Measurements from ENCODE around the gene PVALEF. TPM values are rescaled to one million over a fixed set of nuclear protein-coding genes. Genes with fewer than 3 reads are reported as not detected.

Gene PVALEF
- total and polyA plus RNA-seq, 2 of the 13 experiments (the other 11 are each of a cell fraction or from before 2014, with no cell fraction given): 0.18 TPM

- DNase-seq (ENCODE audit: low spot score): no peak
- ChIA-PET CTCF (ENCODE audit: low intra/inter-chr PET ratio, low total read pairs) (no interaction called here), POLR2A (no interaction called here)
- no peak overlapping the region for H3K27ac ChIP-seq (ENCODE audit: extremely low read length, insufficient read depth, low read length)
- FAIRE-seq: no peak
- no peaks in the 10 kb centered on the region for H4K20me1 ChIP-seq (ENCODE audit: insufficient read depth, low read length)
- ATAC-seq: no peak; the same call in 1 of the 3 replicates
- 89% methylated on average over 80 of the region's 89 CpGs for WGBS (ENCODE audit: low lambda C conversion rate)
- no peak overlapping the region for H3K4me2 ChIP-seq (ENCODE audit: low read depth, low read length)
- no peaks in the 10 kb centered on the region for H3K79me2 ChIP-seq (ENCODE audit: insufficient read depth, low read length)
- H3K4me3 ChIP-seq (replicated peaks in 1 of 3; ENCODE audit: insufficient read depth in 1 of 3, low read depth in 2 of 3, low read length in 3 of 3): no peak overlapping the region
- intact Hi-C loops (cut with micrococcal nuclease; ENCODE audit: unreplicated experiment): no loop called here
- no peaks in the 10 kb centered on the region for H3K4me1 ChIP-seq (ENCODE audit: insufficient read depth, low read length)
- in situ Hi-C loops (cut with HindIII; ENCODE audit: extremely low pct_ligation_motif_present, low pct_unique_long_range_greater_than_20kb): no loop called here
- H3K9ac ChIP-seq (ENCODE audit: insufficient read depth, low read depth, low read length): no peak overlapping the region
- no peaks in the 10 kb centered on the region for H3K27me3 ChIP-seq (ENCODE audit: control insufficient read depth in 1 of 2, insufficient read depth in 2 of 2, low read length in 2 of 2)
- H3K36me3 ChIP-seq (replicated peaks in 1 of 2; ENCODE audit: control insufficient read depth in 1 of 2, insufficient read depth in 2 of 2, low read length in 2 of 2): no peaks in the 10 kb centered on the region; a peak in 1 of 5 replicates
- no TSS peak for BruUV-seq (replicated peaks)
- H2AFZ ChIP-seq (ENCODE audit: low read length): no peak overlapping the region
- H3K9me3 ChIP-seq (ENCODE audit: low read length): no peaks in the 10 kb centered on the region
- TF ChIP-seq ZNF260 (CRISPR knock-in tag; IDR thresholded peaks at IDR 0.05; ENCODE audit: borderline replicate concordance, low read depth) (no peak), KMT2A (CRISPR knock-in tag; IDR thresholded peaks at IDR 0.05) (no peak), NPAS2 (CRISPR knock-in tag; IDR thresholded peaks at IDR 0.05; ENCODE audit: borderline replicate concordance) (no peak), HNRNPH1 (optimal IDR thresholded peaks at IDR 0.05; ENCODE audit: low read depth, low read length) (no peak), NFRKB (IDR thresholded peaks at IDR 0.05) (no peak), KDM2A (CRISPR knock-in tag; IDR thresholded peaks at IDR 0.05; ENCODE audit: borderline replicate concordance, low read depth) (peak; percentile 28; the same call in 1 of the 2 replicates), E2F5 (CRISPR knock-in tag; conservative IDR thresholded peaks at IDR 0.05) (no peak), ZNF230 (CRISPR knock-in tag; IDR thresholded peaks at IDR 0.05) (no peak), GPBP1L1 (CRISPR knock-in tag; IDR thresholded peaks at IDR 0.05) (no peak), ZNF629 (CRISPR knock-in tag; conservative IDR thresholded peaks at IDR 0.05) (no peak), ATF7 (IDR thresholded peaks at IDR 0.05) (peak; percentile 79), ATF7 (CRISPR knock-in tag; IDR thresholded peaks at IDR 0.05) (no peak), PCBP1 (IDR thresholded peaks at IDR 0.05; ENCODE audit: borderline replicate concordance, low read depth, low read length) (peak; percentile 17; the same call in 1 of the 2 replicates), ARID4A (CRISPR knock-in tag; IDR thresholded peaks at IDR 0.05; ENCODE audit: borderline replicate concordance) (no peak), TFDP1 (CRISPR knock-in tag; IDR thresholded peaks at IDR 0.05; ENCODE audit: borderline replicate concordance) (no peak), HES4 (CRISPR knock-in tag; IDR thresholded peaks at IDR 0.05; ENCODE audit: borderline replicate concordance) (no peak), NFIB (CRISPR knock-in tag; IDR thresholded peaks at IDR 0.05; ENCODE audit: borderline replicate concordance) (no peak)
Measured at GRCh38 chr17:81119223-81120148, 45.8 kb upstream of the PVALEF start.
